ENCODE data around the gene PARD6B. TPM values are rescaled to one million over a fixed set of nuclear protein-coding genes. Genes with fewer than 3 reads are reported as not detected.

Gene PARD6B
- total RNA-seq, 2 donors from 2014 or later, result 29.0 to 36.7 TPM

DNA sequence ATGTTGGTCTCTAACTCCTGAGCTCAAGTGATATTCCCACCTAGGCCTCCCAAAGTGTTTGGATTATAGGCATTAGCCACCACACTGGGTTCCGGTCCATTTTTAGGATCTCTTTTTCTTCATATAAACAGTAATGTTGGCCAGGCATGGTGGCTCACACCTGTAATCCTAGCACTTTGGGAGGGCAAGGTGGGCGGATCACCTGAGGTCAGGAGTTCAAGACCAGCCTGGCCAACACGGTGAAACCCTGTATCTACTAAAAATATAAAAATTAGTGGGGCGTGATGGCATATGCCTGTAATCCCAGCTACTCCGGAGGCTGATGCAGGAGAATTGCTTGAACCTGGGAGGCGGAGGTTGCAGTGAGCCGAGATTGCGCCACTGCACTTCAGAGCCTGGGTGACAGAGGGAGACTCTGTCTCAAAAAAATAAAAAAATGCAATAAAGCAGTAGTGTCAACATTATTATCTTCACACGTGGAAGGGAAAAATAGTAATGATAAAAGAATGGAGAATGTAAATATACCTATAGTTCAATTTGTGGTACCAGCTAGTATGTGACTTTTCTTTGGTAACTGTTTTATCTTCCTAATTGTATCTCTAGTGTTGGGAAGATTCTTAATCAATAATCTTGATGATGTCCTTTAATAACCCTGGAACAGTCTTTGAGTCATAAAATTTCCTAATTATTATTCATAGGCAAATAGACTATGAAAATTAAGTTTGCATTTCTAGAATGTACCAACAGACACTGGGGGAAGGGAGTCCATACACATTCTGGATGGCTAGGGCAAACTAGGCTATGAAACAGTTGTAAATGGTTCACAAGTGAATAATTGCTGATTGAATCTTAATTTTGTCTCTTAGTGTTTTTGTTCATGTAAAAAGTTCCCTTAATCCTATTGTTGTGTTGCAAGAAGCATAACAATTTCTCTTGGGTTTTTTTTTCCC lies 3.6 kb downstream of the PARD6B start:
- 92 to 94% methylated on average over 9 of the region's 9 CpGs for WGBS, 2 experiments (ENCODE audit: insufficient coverage in 1 of 2, insufficient read length in 1 of 2)
- no peaks in the 10 kb centered on the region for H3K9me3 Mint-ChIP-seq
- peak; percentile 22 for DNase-seq
- H3K27ac Mint-ChIP-seq, result no peak overlapping the region
- H3K4me3 Mint-ChIP-seq, result no peak overlapping the region
- Histone ChIP-seq H3K27me3 (ENCODE audit: control insufficient read depth, insufficient read depth, low read length, poor library complexity, severe bottlenecking) (no peaks in the 10 kb centered on the region), H3K36me3 (ENCODE audit: control insufficient read depth, insufficient read depth, low read length) (peaks cover 21% of the 10 kb centered on the region), H3K9me3 (ENCODE audit: control insufficient read depth, low read length) (no peaks in the 10 kb centered on the region), H3K9ac (ENCODE audit: extremely low read depth, low read length, poor library complexity, severe bottlenecking) (no peak overlapping the region), H3K4me1 (ENCODE audit: control insufficient read depth, insufficient read depth, low read length) (peaks cover 26% of the 10 kb centered on the region), H3K4me3 (ENCODE audit: low read length) (peak overlapping the region; percentile 19), H3K27ac (ENCODE audit: low read depth, low read length) (no peak overlapping the region)
- TF ChIP-seq, protein P1, sequence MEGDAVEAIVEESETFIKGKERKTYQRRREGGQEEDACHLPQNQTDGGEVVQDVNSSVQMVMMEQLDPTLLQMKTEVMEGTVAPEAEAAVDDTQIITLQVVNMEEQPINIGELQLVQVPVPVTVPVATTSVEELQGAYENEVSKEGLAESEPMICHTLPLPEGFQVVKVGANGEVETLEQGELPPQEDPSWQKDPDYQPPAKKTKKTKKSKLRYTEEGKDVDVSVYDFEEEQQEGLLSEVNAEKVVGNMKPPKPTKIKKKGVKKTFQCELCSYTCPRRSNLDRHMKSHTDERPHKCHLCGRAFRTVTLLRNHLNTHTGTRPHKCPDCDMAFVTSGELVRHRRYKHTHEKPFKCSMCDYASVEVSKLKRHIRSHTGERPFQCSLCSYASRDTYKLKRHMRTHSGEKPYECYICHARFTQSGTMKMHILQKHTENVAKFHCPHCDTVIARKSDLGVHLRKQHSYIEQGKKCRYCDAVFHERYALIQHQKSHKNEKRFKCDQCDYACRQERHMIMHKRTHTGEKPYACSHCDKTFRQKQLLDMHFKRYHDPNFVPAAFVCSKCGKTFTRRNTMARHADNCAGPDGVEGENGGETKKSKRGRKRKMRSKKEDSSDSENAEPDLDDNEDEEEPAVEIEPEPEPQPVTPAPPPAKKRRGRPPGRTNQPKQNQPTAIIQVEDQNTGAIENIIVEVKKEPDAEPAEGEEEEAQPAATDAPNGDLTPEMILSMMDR (conservative IDR thresholded peaks at IDR 0.05), result no peak
- peaks cover 35% of the 10 kb centered on the region for H3K36me3 Mint-ChIP-seq (ENCODE audit: low read depth)
- peaks cover 36% of the 10 kb centered on the region for H3K4me1 Mint-ChIP-seq
- no peaks in the 10 kb centered on the region for H3K27me3 Mint-ChIP-seq (ENCODE audit: insufficient read depth)

DNA sequence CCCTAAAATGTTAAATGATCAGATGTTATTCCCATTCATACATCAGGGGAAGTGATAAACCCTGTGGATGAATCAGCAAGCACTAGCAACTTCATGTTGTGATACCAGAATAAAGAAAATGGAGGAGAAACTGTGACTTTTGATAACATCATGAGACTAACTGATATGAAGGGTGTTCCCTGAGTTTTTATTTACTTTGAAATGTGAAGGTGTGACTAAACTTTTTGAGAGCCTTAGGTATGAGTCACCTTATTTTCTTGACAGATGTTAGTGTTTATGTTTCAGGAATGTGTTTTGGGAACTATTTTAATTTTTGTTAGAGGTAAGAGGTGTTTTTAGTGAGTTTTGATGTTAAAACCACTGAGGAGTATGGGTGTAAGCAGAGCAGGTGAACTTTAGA lies 4.4 kb downstream of the PARD6B start:
- no peaks in the 10 kb centered on the region for H3K27me3 ChIP-seq (ENCODE audit: control insufficient read depth, insufficient read depth, low read length, poor library complexity, severe bottlenecking)
- peak overlapping the region; percentile 19 for H3K4me3 ChIP-seq (ENCODE audit: low read length)
- peak overlapping the region; percentile 77 for H3K27ac Mint-ChIP-seq
- no peaks in the 10 kb centered on the region for H3K9me3 Mint-ChIP-seq
- TF ChIP-seq, protein P1 (conservative IDR thresholded peaks at IDR 0.05), result no peak
- H3K9me3 ChIP-seq (ENCODE audit: control insufficient read depth, low read length), result no peaks in the 10 kb centered on the region
- H3K4me3 Mint-ChIP-seq, result no peak overlapping the region
- H3K36me3 ChIP-seq (ENCODE audit: control insufficient read depth, insufficient read depth, low read length), result peaks cover 21% of the 10 kb centered on the region
- H3K4me1 Mint-ChIP-seq, result peaks cover 37% of the 10 kb centered on the region
- H3K27me3 Mint-ChIP-seq (ENCODE audit: insufficient read depth), result no peaks in the 10 kb centered on the region
- peaks cover 28% of the 10 kb centered on the region for H3K4me1 ChIP-seq (ENCODE audit: control insufficient read depth, insufficient read depth, low read length)
- no peak for DNase-seq
- H3K9ac ChIP-seq (ENCODE audit: extremely low read depth, low read length, poor library complexity, severe bottlenecking), result no peak overlapping the region
- no peak overlapping the region for H3K27ac ChIP-seq (ENCODE audit: low read depth, low read length)
- peaks cover 40% of the 10 kb centered on the region for H3K36me3 Mint-ChIP-seq (ENCODE audit: low read depth)

DNA sequence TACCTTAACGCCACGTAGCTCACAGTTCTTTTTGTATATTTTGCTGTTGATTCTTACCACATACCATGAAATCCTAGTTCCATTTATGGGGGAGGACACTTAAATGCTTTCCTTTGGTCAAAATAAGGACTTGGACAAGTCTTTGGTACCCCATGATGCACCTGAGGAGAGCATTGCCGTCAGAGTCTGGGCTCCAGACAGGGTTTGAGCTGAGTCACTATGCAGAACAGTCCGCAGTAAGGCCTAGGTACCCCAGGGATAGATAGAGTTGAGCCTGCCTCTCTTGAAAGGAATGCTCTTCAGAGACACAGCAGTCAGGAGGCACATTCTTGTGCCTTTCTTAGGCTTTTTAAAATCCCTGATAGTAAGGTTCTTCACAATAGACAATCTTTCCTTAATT lies 6.0 kb downstream of the PARD6B start:
- peak overlapping the region; percentile 77 for H3K27ac Mint-ChIP-seq
- H3K9me3 ChIP-seq (ENCODE audit: control insufficient read depth, low read length), result no peaks in the 10 kb centered on the region
- peaks cover 28% of the 10 kb centered on the region for H3K4me1 ChIP-seq (ENCODE audit: control insufficient read depth, insufficient read depth, low read length)
- H3K4me1 Mint-ChIP-seq, result peaks cover 41% of the 10 kb centered on the region
- no peaks in the 10 kb centered on the region for H3K27me3 ChIP-seq (ENCODE audit: control insufficient read depth, insufficient read depth, low read length, poor library complexity, severe bottlenecking)
- H3K9ac ChIP-seq (ENCODE audit: extremely low read depth, low read length, poor library complexity, severe bottlenecking), result no peak overlapping the region
- H3K4me3 ChIP-seq (ENCODE audit: low read length), result no peak overlapping the region
- H3K36me3 Mint-ChIP-seq (ENCODE audit: low read depth), result peaks cover 43% of the 10 kb centered on the region
- H3K27me3 Mint-ChIP-seq (ENCODE audit: insufficient read depth), result no peaks in the 10 kb centered on the region
- no peak overlapping the region for H3K4me3 Mint-ChIP-seq
- TF ChIP-seq, protein P1 (conservative IDR thresholded peaks at IDR 0.05), result no peak
- H3K27ac ChIP-seq (ENCODE audit: low read depth, low read length), result no peak overlapping the region
- DNase-seq, result peak; percentile 78
- 15 to 70% methylated on average over 2 to 4 of the region's 4 CpGs for WGBS, 2 experiments (ENCODE audit: insufficient coverage in 1 of 2, insufficient read length in 1 of 2)
- peaks cover 25% of the 10 kb centered on the region for H3K36me3 ChIP-seq (ENCODE audit: control insufficient read depth, insufficient read depth, low read length)
- no peaks in the 10 kb centered on the region for H3K9me3 Mint-ChIP-seq

Data from endodermal cell (in vitro differentiated cells).